Hindlimb muscle (tissue), 1 donor: ENCODE results near the gene KRTAP23-1. TPM values are rescaled to one million over a fixed set of nuclear protein-coding genes. Genes with fewer than 3 reads are reported as not detected.

Experiments used
- DNase-seq: peaks from one replicate; pipeline ENCODE4 v3.0.0-alpha.2; 2013
- polyA plus RNA-seq: library from polyadenylated mRNA; unstranded; fragments of 120-200 nt; gene quantifications from one replicate; pipeline ENCODE4 v1.2.1, GENCODE V29; 2013; ENCODE audit not compliant: insufficient read length

The KRTAP23-1 gene
- polyA plus RNA-seq, 1 donor = not detected

DNA sequence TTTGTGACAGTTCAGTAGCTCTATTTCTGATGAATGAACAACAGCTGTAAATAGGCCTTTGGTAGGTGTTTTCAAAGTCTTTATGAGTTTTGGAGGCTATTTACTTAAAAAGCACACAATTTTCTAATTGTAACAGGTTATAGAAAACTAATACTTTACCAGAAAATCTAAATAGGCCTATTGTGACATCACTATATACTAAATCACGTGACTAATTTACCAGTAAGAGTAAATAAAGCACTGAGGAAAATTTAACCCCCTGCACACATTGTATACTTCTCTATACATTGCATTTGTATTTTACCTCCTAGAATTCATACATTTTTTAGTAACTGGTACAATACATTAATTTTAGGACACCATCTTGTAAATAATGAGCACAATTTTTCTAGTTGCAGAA is 43.3 kb downstream of the KRTAP23-1 start:
- no peak for DNase-seq

Other genes starting within 250 kb of the KRTAP23-1 start
- gene CLDN17, start 181.8 kb downstream of the KRTAP23-1 start, polyA plus RNA-seq = not detected
- not detected for gene CLDN8, start 132.5 kb downstream of the KRTAP23-1 start, polyA plus RNA-seq
- gene KRTAP24-1, start 65.7 kb downstream of the KRTAP23-1 start, polyA plus RNA-seq = not detected
- gene KRTAP25-1, start 59.1 kb downstream of the KRTAP23-1 start, polyA plus RNA-seq = not detected
- not detected for gene KRTAP26-1, start 28.3 kb downstream of the KRTAP23-1 start, polyA plus RNA-seq
- gene KRTAP27-1, start 10.9 kb downstream of the KRTAP23-1 start, polyA plus RNA-seq = not detected
- gene KRTAP13-2, start 23.7 kb upstream of the KRTAP23-1 start, polyA plus RNA-seq = not detected
- gene KRTAP13-1, start 47.4 kb upstream of the KRTAP23-1 start, polyA plus RNA-seq = not detected
- not detected for gene KRTAP13-3, start 77.3 kb upstream of the KRTAP23-1 start, polyA plus RNA-seq
- not detected for gene KRTAP13-4, start 81.6 kb upstream of the KRTAP23-1 start, polyA plus RNA-seq
- gene KRTAP15-1, start 91.7 kb upstream of the KRTAP23-1 start, polyA plus RNA-seq = not detected
- not detected for gene KRTAP19-1, start 131.8 kb upstream of the KRTAP23-1 start, polyA plus RNA-seq
- gene KRTAP19-2, start 138.8 kb upstream of the KRTAP23-1 start, polyA plus RNA-seq = not detected
- not detected for gene KRTAP19-3, start 143.4 kb upstream of the KRTAP23-1 start, polyA plus RNA-seq
- gene KRTAP19-4, start 148.6 kb upstream of the KRTAP23-1 start, polyA plus RNA-seq = not detected
- not detected for gene KRTAP19-5, start 153.5 kb upstream of the KRTAP23-1 start, polyA plus RNA-seq
- not detected for gene KRTAP19-6, start 193.3 kb upstream of the KRTAP23-1 start, polyA plus RNA-seq
- not detected for gene KRTAP19-7, start 212.7 kb upstream of the KRTAP23-1 start, polyA plus RNA-seq
- not detected for gene KRTAP22-2, start 241.8 kb upstream of the KRTAP23-1 start, polyA plus RNA-seq
- not detected for gene KRTAP6-3, start 243.8 kb upstream of the KRTAP23-1 start, polyA plus RNA-seq